GM18526 (cell line): ENCODE measurements around the gene FAM20C.

ENCODE experiments used
- POLR2A ChIP-seq: IDR thresholded peaks from 3 replicates; pipeline ENCODE4 v1.6.1; 2011; ENCODE audit not compliant: insufficient read length; ENCODE audit errors: extremely low read depth

Gene FAM20C

GRCh38 chr7:178444-178843, 13.9 kb upstream of the FAM20C start:
- no peak for TF ChIP-seq POLR2A

DNA sequence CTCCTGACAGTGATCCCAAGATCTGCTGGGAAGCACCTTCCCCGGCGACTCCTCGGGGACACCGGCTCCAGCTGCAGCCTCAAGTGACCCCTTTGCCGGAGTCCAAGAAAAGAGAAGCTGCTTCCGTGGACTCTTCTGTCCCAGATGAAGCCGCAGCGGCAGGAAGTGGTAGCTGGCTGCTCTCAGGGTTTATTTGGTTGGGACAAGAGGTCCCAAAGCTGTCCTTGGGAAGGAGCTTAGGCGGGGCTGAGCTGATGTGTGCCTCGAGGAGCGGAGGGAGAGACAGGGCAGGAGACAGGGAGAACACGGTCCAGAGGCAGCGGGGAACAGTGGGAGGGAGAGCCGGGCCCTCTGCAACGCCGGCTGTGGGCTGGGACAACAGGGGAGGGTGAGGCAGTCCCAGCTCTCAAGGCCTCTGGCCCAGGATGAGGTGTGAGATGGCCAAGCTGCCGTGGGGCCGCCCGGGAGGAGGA, 13.1 kb upstream of the FAM20C start:
- TF ChIP-seq POLR2A = no peak

GRCh38 chr7:179948-180694, 12.2 kb upstream of the FAM20C start:
- TF ChIP-seq POLR2A = no peak

GRCh38 chr7:181738-182137, 10.6 kb upstream of the FAM20C start:
- TF ChIP-seq POLR2A = no peak

DNA sequence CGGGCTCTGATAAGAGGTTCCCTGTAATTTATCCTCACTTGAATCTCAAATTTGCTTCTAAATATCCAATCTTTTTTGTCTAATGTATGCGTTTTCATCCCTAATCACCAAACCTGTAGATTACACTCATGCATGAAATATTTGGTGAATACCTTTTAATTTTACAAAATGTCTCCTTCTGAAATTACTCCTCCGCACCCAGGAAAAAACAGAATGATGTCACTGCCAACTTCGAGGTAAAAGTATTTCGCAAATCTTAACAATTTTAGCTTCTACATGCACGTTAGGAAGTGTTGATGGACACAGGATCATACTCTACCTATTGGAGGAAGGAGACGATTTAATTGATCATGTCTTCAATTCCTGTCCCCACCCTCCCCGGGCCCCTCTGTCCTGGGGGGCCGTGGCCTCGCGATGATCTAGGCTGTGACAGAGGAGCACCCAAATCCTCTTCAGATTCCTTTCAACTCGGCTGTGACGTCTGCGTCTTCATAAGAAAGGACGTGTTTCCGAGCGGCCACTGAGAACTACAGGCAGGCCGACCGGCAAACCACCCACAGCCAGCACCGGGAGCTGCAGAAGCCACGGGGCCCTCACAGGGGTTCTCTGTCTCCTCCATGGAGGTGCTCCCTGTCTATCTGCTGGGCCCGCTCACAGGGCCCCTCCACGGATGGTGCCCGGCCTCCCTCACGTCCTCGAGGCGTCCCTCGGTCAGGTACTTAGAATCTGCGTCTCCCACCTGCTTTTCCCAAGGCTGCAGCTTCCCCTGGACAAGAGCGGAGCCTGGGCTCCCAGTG, 8.7 kb upstream of the FAM20C start:
- TF ChIP-seq POLR2A = no peak

DNA sequence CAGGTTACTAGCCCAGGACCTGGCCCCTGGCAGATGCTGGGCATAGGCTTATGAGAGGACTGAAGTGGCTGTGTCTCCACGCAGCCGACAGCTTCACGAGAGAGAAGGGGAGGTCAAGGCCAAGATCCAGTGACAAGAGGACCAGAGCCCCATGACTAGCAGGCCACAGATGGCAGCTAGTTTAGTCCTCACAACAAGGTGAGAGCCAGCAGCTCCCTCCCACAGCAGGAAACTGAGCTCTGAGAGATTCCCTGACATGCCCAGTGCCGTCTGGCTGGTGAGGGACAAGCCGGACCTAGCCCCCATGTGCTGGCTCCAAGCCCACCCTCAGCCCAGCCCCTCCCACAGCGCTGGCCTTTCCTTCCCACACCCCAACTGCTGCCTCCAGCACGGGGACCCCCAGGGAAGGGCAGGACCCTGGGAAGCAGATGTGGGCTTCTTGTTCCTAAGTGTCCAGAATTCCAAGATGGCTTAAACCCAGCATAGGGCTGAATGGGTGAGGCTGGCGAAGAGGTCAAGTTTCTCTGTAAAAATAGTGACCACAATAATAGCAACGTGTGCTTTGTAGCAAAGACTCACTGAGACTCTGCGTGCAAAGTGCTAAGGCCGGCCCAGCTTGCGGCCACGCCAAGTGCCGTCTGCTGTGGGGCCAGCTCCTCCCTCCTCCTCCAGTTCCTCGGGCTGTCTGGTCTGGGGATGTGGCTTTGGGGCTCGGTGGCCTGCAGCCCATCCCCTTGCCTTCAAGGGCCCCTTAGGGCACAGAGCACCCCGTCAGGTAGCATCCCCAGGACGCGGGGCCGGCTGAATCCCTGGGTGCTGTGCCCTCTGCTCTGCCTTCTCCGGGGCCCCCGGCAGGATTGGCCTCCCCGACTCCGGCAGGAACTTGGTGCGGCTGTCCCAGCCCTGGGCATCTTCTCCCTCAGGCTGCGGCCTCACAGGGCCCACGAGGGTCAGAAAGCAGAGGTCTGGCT, 7.8 kb upstream of the FAM20C start:
- no peak for TF ChIP-seq POLR2A

GRCh38 chr7:186516-187113, 5.8 kb upstream of the FAM20C start:
- no peak for TF ChIP-seq POLR2A

- no peak for TF ChIP-seq POLR2A
Measured at GRCh38 chr7:187227-187927, 5.0 kb upstream of the FAM20C start.

DNA sequence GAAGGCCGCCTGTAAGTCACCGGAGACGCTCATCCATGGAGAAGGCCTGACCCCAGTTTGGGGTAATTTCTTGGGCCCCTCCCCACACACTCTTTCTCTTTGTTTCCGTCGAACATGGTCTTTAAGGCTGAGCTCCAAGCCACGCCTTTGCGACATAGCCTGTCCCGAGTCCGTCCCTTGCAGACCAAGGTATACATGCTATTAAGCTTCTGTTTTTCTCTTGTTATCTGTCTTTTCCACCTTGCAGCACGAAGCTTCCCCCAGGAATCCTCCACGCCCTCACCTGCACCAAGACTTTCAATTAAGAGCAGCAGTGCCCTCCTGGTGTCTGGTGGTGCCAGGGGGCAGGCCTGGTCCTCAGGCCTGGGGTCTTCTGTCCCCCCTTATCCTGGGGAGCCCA, 4.2 kb upstream of the FAM20C start:
- TF ChIP-seq POLR2A = no peak

DNA sequence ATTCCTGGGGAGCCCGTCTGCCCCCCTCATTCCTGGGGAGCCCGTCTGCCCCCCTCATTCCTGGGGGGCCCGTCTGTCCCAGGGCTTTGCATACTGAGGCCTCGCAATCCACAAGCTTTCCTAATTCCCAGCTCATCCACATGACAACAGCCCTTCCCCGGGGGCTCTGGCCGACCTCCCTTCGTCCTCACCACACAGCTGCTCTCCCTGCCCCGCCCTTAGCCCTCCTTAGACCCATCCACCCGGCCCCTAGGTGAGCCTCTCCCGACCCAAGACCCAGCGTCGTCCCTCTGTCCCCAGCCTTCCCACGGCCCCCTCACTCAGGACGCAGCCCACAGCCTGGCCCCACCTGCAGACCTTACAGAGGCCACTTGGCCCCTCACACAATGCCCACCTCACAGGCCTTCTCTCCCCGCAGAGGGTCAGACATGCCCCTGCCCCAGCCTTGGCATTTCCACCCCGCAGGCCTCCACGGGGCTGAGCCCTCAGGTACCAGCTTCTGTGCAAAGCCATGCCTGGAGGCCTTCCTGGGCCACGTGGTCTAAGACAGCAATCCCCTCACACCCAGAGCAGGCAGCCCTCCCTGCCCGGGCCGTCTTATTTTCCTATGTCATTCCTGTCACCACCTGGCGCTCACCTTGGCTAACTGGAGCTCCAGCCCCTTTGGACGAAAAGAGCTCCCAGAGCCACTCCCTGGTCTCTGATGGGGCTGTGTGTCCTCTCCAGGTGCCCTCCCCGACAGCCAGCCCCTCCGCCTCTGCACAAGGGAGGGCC, 3.5 kb upstream of the FAM20C start:
- TF ChIP-seq POLR2A = no peak

DNA sequence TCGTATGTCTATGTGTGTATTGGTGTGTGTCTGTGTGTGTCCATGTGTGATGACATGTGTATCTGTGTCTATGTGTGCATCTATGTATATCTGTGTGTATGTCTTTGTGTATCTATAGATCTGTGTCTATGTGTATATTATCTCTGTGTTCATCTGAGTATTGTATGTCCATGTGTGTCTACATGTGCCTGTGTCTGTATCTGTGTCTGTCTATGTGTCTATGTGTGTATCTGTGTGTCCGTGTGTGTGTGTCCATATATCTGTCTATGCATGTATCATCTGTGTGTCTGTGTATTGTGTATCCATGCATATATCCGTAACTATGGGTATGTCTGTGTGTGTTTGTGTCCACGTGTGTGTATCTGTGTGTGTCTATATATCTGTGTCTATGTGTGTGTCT, 2.7 kb upstream of the FAM20C start:
- TF ChIP-seq POLR2A = no peak

- TF ChIP-seq POLR2A = no peak
Measured at GRCh38 chr7:190196-190595, 2.2 kb upstream of the FAM20C start.

DNA sequence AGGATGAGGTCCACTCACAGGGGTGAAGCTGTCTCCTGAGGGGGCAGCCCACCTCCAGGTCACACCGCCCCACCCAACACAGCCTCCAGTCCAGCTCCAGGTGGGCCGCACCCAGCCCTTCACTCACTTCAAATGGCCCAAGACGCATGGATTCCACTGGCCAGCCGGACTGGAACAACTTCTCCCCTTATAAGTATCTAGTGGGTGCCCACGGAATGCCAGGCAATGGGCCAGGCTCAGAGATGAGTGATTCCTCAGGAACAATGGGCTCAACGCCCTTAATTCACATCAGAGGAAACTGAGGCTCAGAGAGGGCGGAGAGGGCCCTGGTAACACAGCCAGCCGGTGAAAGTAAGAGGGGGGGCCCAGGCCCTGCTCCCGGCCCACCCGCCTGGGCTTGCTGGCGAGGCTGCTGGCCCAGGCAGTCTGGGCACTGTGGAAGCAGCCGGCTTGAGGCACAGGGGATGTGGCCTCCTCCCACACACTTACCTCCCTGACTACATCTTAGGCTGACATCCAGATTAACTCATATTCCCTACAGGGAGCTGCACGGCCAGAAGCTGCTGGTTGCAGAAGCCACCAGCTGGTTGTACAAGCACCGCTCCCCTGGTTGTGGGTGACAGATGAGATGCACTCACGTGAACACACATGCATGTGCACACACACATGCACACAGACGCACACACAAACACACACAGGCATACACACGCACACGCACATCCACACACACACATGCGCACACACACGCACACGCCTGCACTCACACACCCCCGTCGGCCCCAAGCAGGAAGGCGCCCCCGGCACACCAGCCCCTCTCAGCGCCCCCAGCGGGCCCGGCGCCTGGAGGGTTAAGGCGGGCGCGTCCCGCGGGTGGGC, 1.0 kb upstream of the FAM20C start:
- no peak for TF ChIP-seq POLR2A
